Stomach (tissue), 9 donors: ENCODE measurements around the gene NCOA3. TPM values are rescaled to one million over a fixed set of nuclear protein-coding genes. Genes with fewer than 3 reads are reported as not detected.
A peak's percentile ranks its signal among the peaks of the same experiment; 100 is the strongest.
"Not testable (repeated sequence)": the region's sequence is repeated elsewhere in the genome, so short reads cannot be mapped to it uniquely, and the experiment has no call there.

Source experiments
- DNase-seq, 2 donors: peaks; one replicate each; pipeline versions ENCODE4 v3.0.0 to v3.0.0-alpha.2; 2013 to 2019
- H3K27ac ChIP-seq, 5 donors: fragments of 200-600 bp in 4 of 5; sonication (generic) in 4 of 5; one replicate each; pipeline ENCODE4 v1.5.1; 2013 to 2019; ENCODE audit warnings: mild to moderate bottlenecking in 1 of 5, moderate library complexity in 1 of 5
- H3K27me3 ChIP-seq, 3 donors: fragments of 200-600 bp; sonication (generic); one replicate each; pipeline ENCODE4 v1.5.1; 2017 to 2019; ENCODE audit warnings: mixed run types in 1 of 3
- H3K36me3 ChIP-seq, 4 donors: fragments of 200-600 bp; sonication (generic); 1 replicate in 3 of 4; 2 replicates in 1 of 4; pipeline ENCODE4 v1.5.1; 2016 to 2019
- H3K4me1 ChIP-seq, 4 donors: fragments of 200-600 bp; sonication (generic); one replicate each; pipeline ENCODE4 v1.5.1; 2016 to 2019
- H3K4me3 ChIP-seq, 4 donors: fragments of 200-600 bp; sonication (generic) in 3 of 4; one replicate each; pipeline ENCODE4 v1.5.1; 2016 to 2019; ENCODE audit warnings: mild to moderate bottlenecking in 1 of 4
- H3K9me3 ChIP-seq, 4 donors: fragments of 200-600 bp; sonication (generic); one replicate each; pipeline ENCODE4 v1.5.1; 2016 to 2019
- CTCF ChIP-seq, 7 experiments: fragments of 450-650 bp in 4 of 7; fragments of 200-600 bp in 3 of 7; sonication (generic) in 3 of 7; IDR thresholded peaks; one replicate each; pipeline ENCODE4 v1.5.1; 2016 to 2019; ENCODE audit warnings: antibody characterized with exemption in 7 of 7, control low read depth in 2 of 7, mild to moderate bottlenecking in 1 of 7
- EP300 ChIP-seq: sonication (generic); formaldehyde crosslinking; IDR thresholded peaks from one replicate; pipeline ENCODE4 v1.6.1; 2017; ENCODE audit warnings: antibody characterized with exemption
- POLR2A ChIP-seq, 4 donors: fragments of 450-650 bp; IDR thresholded peaks; one replicate each; pipeline ENCODE4 v1.6.1; 2016; ENCODE audit warnings: antibody characterized with exemption in 4 of 4, control low read depth in 2 of 4, mild to moderate bottlenecking in 1 of 4, moderate library complexity in 1 of 4
- POLR2AphosphoS5 ChIP-seq, 3 donors: sonication (generic); formaldehyde crosslinking; IDR thresholded peaks; one replicate each; pipeline ENCODE4 v1.6.1; 2016; ENCODE audit warnings: antibody characterized with exemption in 3 of 3
- WGBS, 5 donors: extraction: QIAGEN DNeasy Blood & Tissue Kit in 3 of 5; methylation state at CpG; one replicate each; pipeline versions ENCODE4 v1.1.5 to v1.1.7; 2013 to 2018; 5-methylcytosine and 5-hydroxymethylcytosine counted together
- intact Hi-C: fragments of 100-400 bp; cut with DNase I; formaldehyde crosslinking; loops from one replicate; pipeline ENCODE4 v1.15.1; 2023; ENCODE audit warnings: low total_unique reads
- polyA plus RNA-seq, 3 donors: library from polyadenylated mRNA; stranded (reverse); fragments of 200-250 nt; gene quantifications; one replicate each; pipeline ENCODE4 v1.2.3, GENCODE V29; 2013
- total RNA-seq, 5 donors: library from RNA; depleted of rRNA; stranded (reverse); fragments of >200 nt; gene quantifications; one replicate each; pipeline versions ENCODE4 v1.1.0 to v1.2.3, GENCODE V29; 2014 to 2016
- donor health status: healthy with polysubstance abuse.
- donor health status: Bipolar disorder and iron deficiency.
- donor health status: healthy.

The NCOA3 gene
- total and polyA plus RNA-seq, 8 donors, result 4.1 to 60.8 (median 16.3) TPM

GRCh38 chr20:47586649-47587294 is 85.1 kb downstream of the NCOA3 start:
- peaks cover 0 to 31% (median 2%) of the 10 kb centered on the region in 4 donors for H3K36me3 ChIP-seq
- intact Hi-C loops, result no loop called here
- 71 to 79% (median 75%) methylated on average over 6 of the region's 6 CpGs for WGBS, 5 donors
- no peaks in the 10 kb centered on the region for H3K9me3 ChIP-seq
- no peak for TF ChIP-seq EP300
- TF ChIP-seq POLR2A (IDR thresholded peaks at IDR 0.05), result no peak
- TF ChIP-seq POLR2AphosphoS5 (IDR thresholded peaks at IDR 0.05), result no peak
- TF ChIP-seq CTCF (IDR thresholded peaks at IDR 0.05), result no peak
- H3K4me1 ChIP-seq, result peaks cover 0 to 23% (median 5%) of the 10 kb centered on the region in 4 donors
- no peak overlapping the region for H3K4me3 ChIP-seq
- no peak overlapping the region for H3K27ac ChIP-seq
- DNase-seq, result peak in 1 of 2 donors; percentile 25
- no peaks in the 10 kb centered on the region for H3K27me3 ChIP-seq

GRCh38 chr20:47588158-47588557 is 86.5 kb downstream of the NCOA3 start:
- no peaks in the 10 kb centered on the region for H3K27me3 ChIP-seq
- intact Hi-C loops, result no loop called here
- no peak overlapping the region for H3K4me3 ChIP-seq
- H3K4me1 ChIP-seq, result peaks cover 0 to 18% (median 8%) of the 10 kb centered on the region in 4 donors
- H3K36me3 ChIP-seq, result peaks cover 0 to 31% (median 2%) of the 10 kb centered on the region in 4 donors
- WGBS, 5 donors, result 94 to 97% (median 95%) methylated on average over 8 of the region's 8 CpGs
- no peaks in the 10 kb centered on the region for H3K9me3 ChIP-seq
- DNase-seq, result no peak
- TF ChIP-seq POLR2A (IDR thresholded peaks at IDR 0.05) (no peak), EP300 (no peak), CTCF (IDR thresholded peaks at IDR 0.05) (no peak), POLR2AphosphoS5 (IDR thresholded peaks at IDR 0.05) (no peak)
- no peak overlapping the region for H3K27ac ChIP-seq

GRCh38 chr20:47591231-47591630 is 89.5 kb downstream of the NCOA3 start:
- no peak for DNase-seq
- TF ChIP-seq POLR2A (IDR thresholded peaks at IDR 0.05) (no peak), POLR2AphosphoS5 (IDR thresholded peaks at IDR 0.05) (no peak), CTCF (IDR thresholded peaks at IDR 0.05) (no peak), EP300 (no peak)
- intact Hi-C loops, result no loop called here
- no peak overlapping the region for H3K4me3 ChIP-seq
- 90 to 100% (median 97%) methylated on average over 1 of the region's 1 CpG for WGBS, 5 donors
- H3K27ac ChIP-seq, result no peak overlapping the region
- H3K9me3 ChIP-seq, result no peaks in the 10 kb centered on the region
- H3K27me3 ChIP-seq, result no peaks in the 10 kb centered on the region
- peaks cover 0 to 7% (median 4%) of the 10 kb centered on the region in 4 donors for H3K4me1 ChIP-seq
- peaks cover 0 to 16% (median 0%) of the 10 kb centered on the region in 4 donors for H3K36me3 ChIP-seq

GRCh38 chr20:47594157-47594556 is 92.5 kb downstream of the NCOA3 start:
- intact Hi-C loops, result no loop called here
- H3K9me3 ChIP-seq, result no peaks in the 10 kb centered on the region
- DNase-seq, result no peak
- H3K27me3 ChIP-seq, result no peaks in the 10 kb centered on the region
- peaks cover 0 to 11% (median under 1%) of the 10 kb centered on the region in 4 donors for H3K4me1 ChIP-seq
- no peak overlapping the region for H3K4me3 ChIP-seq
- 96 to 98% (median 97%) methylated on average over 6 of the region's 6 CpGs for WGBS, 5 donors
- H3K36me3 ChIP-seq, result peaks cover 0 to 9% (median 0%) of the 10 kb centered on the region in 4 donors
- no peak overlapping the region for H3K27ac ChIP-seq
- TF ChIP-seq POLR2AphosphoS5 (IDR thresholded peaks at IDR 0.05), result no peak
- no peak for TF ChIP-seq CTCF (IDR thresholded peaks at IDR 0.05)
- TF ChIP-seq EP300, result no peak

GRCh38 chr20:47595138-47595537 is 93.5 kb downstream of the NCOA3 start:
- intact Hi-C loops, H3K27ac ChIP-seq, DNase-seq, H3K4me3 ChIP-seq, H3K27me3 ChIP-seq, H3K9me3 ChIP-seq, H3K36me3 ChIP-seq: not testable (repeated sequence)
- H3K4me1 ChIP-seq, result peaks cover 0 to 19% (median 6%) of the 10 kb centered on the region in 4 donors
- WGBS, 5 donors, result 93 to 99% (median 97%) methylated on average over 10 of the region's 10 CpGs
